ENCODE data around the gene GSE1.

GSE1 gene

GRCh38 chr16:85695196-85696128, 82.3 kb downstream of the GSE1 start:
- no peak for TF ChIP-seq CTCF (IDR thresholded peaks at IDR 0.05)

GRCh38 chr16:85696781-85697180, 83.7 kb downstream of the GSE1 start:
- TF ChIP-seq CTCF (IDR thresholded peaks at IDR 0.05) = no peak

- no peak for TF ChIP-seq CTCF (IDR thresholded peaks at IDR 0.05)
Measured at GRCh38 chr16:85697431-85697830, 84.3 kb downstream of the GSE1 start.

- no peak for TF ChIP-seq CTCF (IDR thresholded peaks at IDR 0.05)
Measured at GRCh38 chr16:85698459-85698891, 85.4 kb downstream of the GSE1 start.

- no peak for TF ChIP-seq CTCF (IDR thresholded peaks at IDR 0.05)
Measured at GRCh38 chr16:85698935-85699558, 85.9 kb downstream of the GSE1 start.

GRCh38 chr16:85699628-85700027, 86.5 kb downstream of the GSE1 start:
- TF ChIP-seq CTCF (IDR thresholded peaks at IDR 0.05) = no peak

GRCh38 chr16:85704011-85704410, 90.9 kb downstream of the GSE1 start:
- no peak for TF ChIP-seq CTCF (IDR thresholded peaks at IDR 0.05)
